HEK293 (cell line): ENCODE measurements around the gene ENTPD8.

Experiments used
- CTCF ChIA-PET: fragments of 350-600 bp; formaldehyde crosslinking; extraction: SDS; loops from one replicate; lab custom pipeline; 2021; ENCODE audit warnings: antibody characterized with exemption; lab: Yijun Ruan, JAX
- POLR2A ChIA-PET: fragments of 300-600 bp; formaldehyde crosslinking; extraction: SDS; loops from one replicate; lab custom pipeline; 2020; ENCODE audit warnings: antibody characterized with exemption, inconsistent platforms; lab: Yijun Ruan, JAX
- H3K27ac ChIP-seq: fragments of 200-500 bp; sonication (Bioruptor generic); 2 replicates; pipeline ENCODE4 v1.5.1; 2014; ENCODE audit warnings: low read depth, low read length, control low read depth, inconsistent platforms; ENCODE audit errors: extremely low read depth
- H3K36me3 ChIP-seq, 2 experiments: fragments of 200-500 bp in 1 of 2; sonication (Bioruptor generic) in 1 of 2; 1 replicate in 1 of 2; 2 replicates in 1 of 2; pipeline ENCODE4 v1.5.1; 2014 to 2017; ENCODE audit warnings: inconsistent platforms in 2 of 2, low read length in 2 of 2; ENCODE audit not compliant: control insufficient read depth in 2 of 2, insufficient read depth in 1 of 2
- H3K4me1 ChIP-seq: fragments of 200-500 bp; sonication (Bioruptor generic); 2 replicates; pipeline ENCODE4 v1.5.1; 2014; ENCODE audit warnings: mild to moderate bottlenecking, low read length, inconsistent platforms; ENCODE audit not compliant: control insufficient read depth, insufficient read depth
- H3K4me3 ChIP-seq: 2 replicates; pipeline ENCODE4 v1.5.1; 2011; ENCODE audit warnings: low read depth, mild to moderate bottlenecking, control low read depth, low read length, moderate library complexity
- H3K9me3 ChIP-seq: fragments of 200-500 bp; sonication (Bioruptor generic); 2 replicates; pipeline ENCODE4 v1.5.1; 2014; ENCODE audit warnings: low read depth, low read length, inconsistent platforms; ENCODE audit not compliant: control insufficient read depth, insufficient read depth
- BCL11B ChIP-seq: fragments of 450-650 bp; formaldehyde crosslinking; IDR thresholded peaks from 2 replicates; pipeline ENCODE4 v1.5.1; 2016; ENCODE audit warnings: low read depth, missing biosample characterization, missing genetic modification characterization
- GLIS1 ChIP-seq: fragments of 450-650 bp; formaldehyde crosslinking; IDR thresholded peaks from 2 replicates; pipeline ENCODE4 v1.5.1; 2016; ENCODE audit warnings: missing biosample characterization, missing genetic modification characterization
- GLIS2 ChIP-seq: fragments of 450-650 bp; formaldehyde crosslinking; IDR thresholded peaks from 2 replicates; pipeline ENCODE4 v1.5.1; 2016; ENCODE audit warnings: missing biosample characterization, missing genetic modification characterization
- HOXC10 ChIP-seq: sonication (generic); formaldehyde crosslinking; IDR thresholded peaks from 2 replicates; pipeline ENCODE4 v1.8.1; 2023; ENCODE audit warnings: mild to moderate bottlenecking, missing genetic modification reagents
- KLF7 ChIP-seq: fragments of 450-650 bp; formaldehyde crosslinking; IDR thresholded peaks from 2 replicates; pipeline ENCODE4 v1.5.1; 2016; ENCODE audit warnings: missing biosample characterization, missing genetic modification characterization, borderline replicate concordance
- KLF9 ChIP-seq: fragments of 450-650 bp; formaldehyde crosslinking; IDR thresholded peaks from 2 replicates; pipeline ENCODE4 v1.5.1; 2016; ENCODE audit warnings: missing biosample characterization, missing genetic modification characterization, low read depth
- OSR2 ChIP-seq: fragments of 450-650 bp; formaldehyde crosslinking; IDR thresholded peaks from 2 replicates; pipeline ENCODE4 v1.5.1; 2016; ENCODE audit warnings: missing biosample characterization, missing genetic modification characterization
- YY1 ChIP-seq: fragments of 450-650 bp; formaldehyde crosslinking; IDR thresholded peaks from 2 replicates; pipeline ENCODE4 v1.5.1; 2018; ENCODE audit warnings: missing biosample characterization, missing genetic modification characterization
- YY2 ChIP-seq: fragments of 450-650 bp; formaldehyde crosslinking; IDR thresholded peaks from 2 replicates; pipeline ENCODE4 v1.5.1; 2016; ENCODE audit warnings: missing biosample characterization, missing genetic modification characterization
- ZBTB17 ChIP-seq: fragments of 450-650 bp; formaldehyde crosslinking; IDR thresholded peaks from 2 replicates; pipeline ENCODE4 v1.5.1; 2016; ENCODE audit warnings: missing biosample characterization, missing genetic modification characterization
- ZBTB7A ChIP-seq: fragments of 450-650 bp; formaldehyde crosslinking; IDR thresholded peaks from 2 replicates; pipeline ENCODE4 v1.5.1; 2016; ENCODE audit warnings: low read depth, missing biosample characterization, missing genetic modification characterization
- ZEB2 ChIP-seq: fragments of 450-650 bp; formaldehyde crosslinking; IDR thresholded peaks from 2 replicates; pipeline ENCODE4 v1.5.1; 2016; ENCODE audit warnings: missing biosample characterization, missing genetic modification characterization
- ZFP3 ChIP-seq: fragments of 450-650 bp; formaldehyde crosslinking; IDR thresholded peaks from 2 replicates; pipeline ENCODE4 v1.5.1; 2016; ENCODE audit warnings: low read depth, missing biosample characterization, missing genetic modification characterization
- ZIC2 ChIP-seq: fragments of 450-650 bp; formaldehyde crosslinking; IDR thresholded peaks from 2 replicates; pipeline ENCODE4 v1.5.1; 2016; ENCODE audit warnings: missing biosample characterization, missing genetic modification characterization
- ZNF112 ChIP-seq: fragments of 450-650 bp; formaldehyde crosslinking; IDR thresholded peaks from 2 replicates; pipeline ENCODE4 v1.5.0; 2017; ENCODE audit warnings: missing biosample characterization, missing genetic modification characterization
- ZNF114 ChIP-seq: fragments of 450-650 bp; formaldehyde crosslinking; IDR thresholded peaks from 2 replicates; pipeline ENCODE4 v1.5.0; 2017; ENCODE audit warnings: missing biosample characterization, missing genetic modification characterization
- ZNF155 ChIP-seq: fragments of 450-650 bp; formaldehyde crosslinking; IDR thresholded peaks from 2 replicates; pipeline ENCODE4 v1.5.1; 2016; ENCODE audit warnings: missing biosample characterization, missing genetic modification characterization
- ZNF19 ChIP-seq: fragments of 450-650 bp; formaldehyde crosslinking; IDR thresholded peaks from 2 replicates; pipeline ENCODE4; 2016; ENCODE audit warnings: missing biosample characterization, missing genetic modification characterization, low read depth
- ZNF221 ChIP-seq: fragments of 450-650 bp; formaldehyde crosslinking; IDR thresholded peaks from 2 replicates; pipeline ENCODE4 v1.5.1; 2017; ENCODE audit warnings: missing biosample characterization, missing genetic modification characterization, borderline replicate concordance
- ZNF239 ChIP-seq: fragments of 450-650 bp; formaldehyde crosslinking; IDR thresholded peaks from 2 replicates; pipeline ENCODE4 v1.5.1; 2016; ENCODE audit warnings: missing biosample characterization, missing genetic modification characterization
- ZNF335 ChIP-seq: fragments of 450-650 bp; formaldehyde crosslinking; conservative IDR thresholded peaks from 2 replicates; pipeline ENCODE4 v1.5.1; 2016; ENCODE audit warnings: missing biosample characterization, missing genetic modification characterization
- ZNF404 ChIP-seq: fragments of 450-650 bp; formaldehyde crosslinking; IDR thresholded peaks from 2 replicates; pipeline ENCODE4 v1.5.1; 2017; ENCODE audit warnings: missing biosample characterization, missing genetic modification characterization
- ZNF423 ChIP-seq: fragments of 450-650 bp; formaldehyde crosslinking; IDR thresholded peaks from 2 replicates; pipeline ENCODE4 v1.5.1; 2016; ENCODE audit warnings: missing biosample characterization, missing genetic modification characterization
- ZNF529 ChIP-seq: fragments of 450-650 bp; formaldehyde crosslinking; IDR thresholded peaks from 2 replicates; pipeline ENCODE4 v1.5.1; 2017; ENCODE audit warnings: missing genetic modification characterization, missing biosample characterization; ENCODE audit not compliant: insufficient replicate concordance
- ZNF530 ChIP-seq: fragments of 450-650 bp; formaldehyde crosslinking; IDR thresholded peaks from 2 replicates; pipeline ENCODE4 v1.5.1; 2016; ENCODE audit warnings: low read depth, missing biosample characterization, missing genetic modification characterization
- ZNF548 ChIP-seq: fragments of 450-650 bp; formaldehyde crosslinking; IDR thresholded peaks from 2 replicates; pipeline ENCODE4 v1.5.1; 2016; ENCODE audit warnings: missing biosample characterization, missing genetic modification characterization
- ZNF558 ChIP-seq: fragments of 450-650 bp; formaldehyde crosslinking; IDR thresholded peaks from 2 replicates; pipeline ENCODE4 v1.5.1; 2016; ENCODE audit warnings: missing biosample characterization, missing genetic modification characterization
- ZNF629 ChIP-seq: fragments of 450-650 bp; formaldehyde crosslinking; IDR thresholded peaks from 2 replicates; pipeline ENCODE4 v1.5.1; 2017; ENCODE audit warnings: missing biosample characterization, missing genetic modification characterization
- ZNF701 ChIP-seq: fragments of 450-650 bp; formaldehyde crosslinking; IDR thresholded peaks from 2 replicates; pipeline ENCODE4 v1.5.1; 2016; ENCODE audit warnings: missing biosample characterization, missing genetic modification characterization
- ZNF747 ChIP-seq: fragments of 450-650 bp; formaldehyde crosslinking; IDR thresholded peaks from 2 replicates; pipeline ENCODE4 v1.5.1; 2016; ENCODE audit warnings: missing biosample characterization, missing genetic modification characterization
- ZSCAN30 ChIP-seq: fragments of 450-650 bp; IDR thresholded peaks from 2 replicates; pipeline ENCODE4 v1.5.1; 2018; ENCODE audit warnings: missing biosample characterization, mild to moderate bottlenecking, missing genetic modification characterization, moderate library complexity
- TF ChIP-seq, protein P1 (sequence below): fragments of 450-650 bp; formaldehyde crosslinking; IDR thresholded peaks from 2 replicates; pipeline ENCODE4 v1.5.1; 2017; ENCODE audit warnings: missing biosample characterization, missing genetic modification characterization

ENTPD8 gene

DNA sequence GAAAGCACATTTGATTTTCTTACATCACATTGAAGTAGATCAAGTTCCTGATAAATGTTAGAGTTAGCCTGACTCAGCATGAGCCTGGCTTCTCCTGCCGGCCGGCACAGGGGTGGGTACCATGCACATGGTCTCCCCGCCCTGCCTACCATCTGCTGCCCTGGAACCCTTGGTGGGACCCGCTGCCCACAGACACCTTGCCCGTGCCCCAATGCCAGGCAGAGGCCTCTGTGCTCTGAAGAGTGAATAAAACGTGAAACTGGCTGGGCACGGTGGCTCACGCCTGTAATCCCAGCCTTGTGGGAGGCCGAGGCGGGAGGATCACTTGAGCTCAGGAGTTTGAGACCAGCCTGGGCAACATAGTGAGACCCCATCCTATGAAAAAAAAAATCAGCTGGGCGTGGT, 35.5 kb downstream of the ENTPD8 start (continued):
- TF ChIP-seq KLF9 (tag by site-specific recombination) (no peak), YY1 (tag by site-specific recombination) (no peak), ZNF701 (no peak), ZNF747 (tag by site-specific recombination) (no peak)
- TF ChIP-seq, protein P1, sequence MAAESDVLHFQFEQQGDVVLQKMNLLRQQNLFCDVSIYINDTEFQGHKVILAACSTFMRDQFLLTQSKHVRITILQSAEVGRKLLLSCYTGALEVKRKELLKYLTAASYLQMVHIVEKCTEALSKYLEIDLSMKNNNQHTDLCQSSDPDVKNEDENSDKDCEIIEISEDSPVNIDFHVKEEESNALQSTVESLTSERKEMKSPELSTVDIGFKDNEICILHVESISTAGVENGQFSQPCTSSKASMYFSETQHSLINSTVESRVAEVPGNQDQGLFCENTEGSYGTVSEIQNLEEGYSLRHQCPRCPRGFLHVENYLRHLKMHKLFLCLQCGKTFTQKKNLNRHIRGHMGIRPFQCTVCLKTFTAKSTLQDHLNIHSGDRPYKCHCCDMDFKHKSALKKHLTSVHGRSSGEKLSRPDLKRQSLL, result no peak

DNA sequence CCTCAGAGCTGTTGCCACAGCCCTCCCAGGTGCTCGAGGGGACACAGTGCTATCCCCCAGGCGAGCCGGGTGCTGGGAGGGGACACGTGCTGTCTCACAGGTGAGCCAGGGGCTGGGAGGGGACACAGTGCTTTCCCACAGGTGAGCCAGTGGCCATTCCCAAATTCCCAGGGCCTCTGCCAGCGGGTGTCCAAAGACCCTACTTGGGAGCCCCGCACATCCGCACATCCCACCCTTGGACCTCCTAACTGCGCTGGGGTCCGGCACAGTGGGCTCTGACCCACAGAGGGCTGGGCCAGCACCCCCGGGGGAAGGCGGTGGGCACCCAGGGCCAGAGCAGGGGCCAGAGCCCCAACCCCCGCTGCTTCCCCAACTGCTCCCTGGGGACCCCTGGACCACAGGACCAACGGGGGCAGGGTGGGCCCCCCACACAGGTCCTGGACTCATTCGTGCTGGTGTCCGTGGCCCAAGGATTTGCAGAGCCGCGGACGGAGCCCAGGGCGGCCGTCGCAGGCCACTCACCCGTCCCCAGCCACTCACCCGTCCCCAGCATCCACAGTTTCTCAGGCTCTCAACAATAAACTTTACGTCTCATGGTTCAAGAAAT, 36.1 kb downstream of the ENTPD8 start:
- ChIA-PET CTCF (interaction anchor here (0.6 to 0.9 kb wide), 3 partner anchors 9 to 1142 kb away, joined by 3 read pairs; no protein-coding TSS in a partner anchor), POLR2A (interaction anchor here (0.6 to 1.5 kb wide), 2 partner anchors 9 to 18 kb away, joined by 4 to 5 read pairs; partner anchors contain the start of genes EXD3 and NOXA1)
- no peak overlapping the region for H3K4me3 ChIP-seq
- no peak overlapping the region for H3K27ac ChIP-seq
- TF ChIP-seq ZNF404 (tag by site-specific recombination), result no peak
- 0 out of 2 replicates have a peak, but pooled peaks have one; percentile 22 for TF ChIP-seq GLIS2 (tag by site-specific recombination)
- TF ChIP-seq ZNF530 (tag by site-specific recombination), result no peak
- TF ChIP-seq, all 188 proteins: peak for 1
- Histone ChIP-seq H3K36me3 (no peaks in the 10 kb centered on the region), H3K4me1 (no peaks in the 10 kb centered on the region), H3K9me3 (no peaks in the 10 kb centered on the region)

DNA sequence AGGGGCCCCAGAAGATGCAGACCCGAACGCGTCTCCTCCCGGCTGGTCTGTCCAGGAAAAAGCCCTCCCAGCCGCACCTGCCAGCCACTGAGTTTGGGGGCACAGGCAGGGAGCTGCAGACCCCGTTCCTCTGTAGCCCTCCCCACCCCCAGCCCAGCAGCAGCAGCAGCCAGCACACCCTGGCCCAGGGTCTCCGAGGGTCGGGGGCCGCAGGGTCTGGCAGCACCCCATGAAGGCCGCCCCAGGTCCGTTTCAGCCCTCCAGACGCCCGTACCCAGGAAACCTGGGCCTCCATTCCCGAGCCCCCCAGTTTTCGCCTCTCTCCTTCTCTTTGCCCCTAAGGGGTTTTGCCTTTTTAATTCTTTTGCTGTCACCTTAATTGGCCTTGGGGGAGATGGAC, 37.9 kb downstream of the ENTPD8 start:
- no peak overlapping the region for H3K4me3 ChIP-seq
- no peak for TF ChIP-seq ZNF529 (tag by site-specific recombination)
- TF ChIP-seq ZNF335, result no peak
- TF ChIP-seq YY1 (tag by site-specific recombination), result no peak
- TF ChIP-seq GLIS1 (tag by site-specific recombination), result no peak
- no peak for TF ChIP-seq ZNF155 (tag by site-specific recombination)
- TF ChIP-seq ZNF19, result no peak
- H3K4me1 ChIP-seq, result no peaks in the 10 kb centered on the region
- POLR2A ChIA-PET, result no interaction called here
- no peaks in the 10 kb centered on the region for H3K36me3 ChIP-seq
- CTCF ChIA-PET, result no interaction called here
- no peaks in the 10 kb centered on the region for H3K9me3 ChIP-seq
- no peak overlapping the region for H3K27ac ChIP-seq

DNA sequence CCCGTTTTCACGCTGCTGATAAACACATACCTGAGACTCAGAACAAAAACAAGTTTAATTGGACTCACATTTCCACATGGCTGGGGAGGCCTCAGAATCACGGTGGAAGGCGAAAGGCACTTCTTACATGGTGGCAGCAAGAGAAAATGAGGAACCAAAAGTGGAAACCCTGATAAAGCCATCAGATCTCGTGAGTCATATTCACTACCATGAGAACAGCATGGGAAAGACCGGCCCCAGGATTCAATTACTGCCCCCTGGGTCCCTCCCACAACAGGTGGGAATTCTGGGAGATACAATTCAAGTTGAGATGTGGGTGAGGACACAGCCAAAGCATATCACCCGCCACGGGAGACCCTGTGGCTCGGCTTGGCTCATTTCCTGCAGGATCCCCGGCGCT, 38.4 kb downstream of the ENTPD8 start:
- no peaks in the 10 kb centered on the region for H3K4me1 ChIP-seq
- no peak overlapping the region for H3K27ac ChIP-seq
- no peaks in the 10 kb centered on the region for H3K9me3 ChIP-seq
- ChIA-PET CTCF (no interaction called here), POLR2A (no interaction called here)
- no peaks in the 10 kb centered on the region for H3K36me3 ChIP-seq
- H3K4me3 ChIP-seq, result no peak overlapping the region
- TF ChIP-seq ZNF548 (tag by site-specific recombination) (no peak), ZBTB17 (tag by site-specific recombination) (no peak), ZNF114 (no peak), YY2 (tag by site-specific recombination) (no peak), ZNF239 (no peak), ZFP3 (tag by site-specific recombination) (no peak), BCL11B (tag by site-specific recombination) (no peak), HOXC10 (CRISPR knock-in tag) (no peak), ZNF112 (no peak), ZIC2 (tag by site-specific recombination) (no peak), ZNF629 (tag by site-specific recombination) (no peak), ZBTB7A (tag by site-specific recombination) (no peak), ZNF221 (tag by site-specific recombination) (no peak), OSR2 (tag by site-specific recombination) (no peak), ZNF423 (tag by site-specific recombination) (no peak), KLF7 (tag by site-specific recombination) (no peak), ZNF558 (tag by site-specific recombination) (no peak), ZEB2 (tag by site-specific recombination) (no peak), ZSCAN30 (no peak)
